Measurements from ENCODE around the gene RTN4R. TPM values are rescaled to one million over a fixed set of nuclear protein-coding genes. Genes with fewer than 3 reads are reported as not detected.

RTN4R gene
- total RNA-seq, 1 experiment from 2014 or later: 25.0 TPM

GRCh38 chr22:20297414-20298109, 29.4 kb upstream of the RTN4R start (continued):
- TF ChIP-seq, protein P1, sequence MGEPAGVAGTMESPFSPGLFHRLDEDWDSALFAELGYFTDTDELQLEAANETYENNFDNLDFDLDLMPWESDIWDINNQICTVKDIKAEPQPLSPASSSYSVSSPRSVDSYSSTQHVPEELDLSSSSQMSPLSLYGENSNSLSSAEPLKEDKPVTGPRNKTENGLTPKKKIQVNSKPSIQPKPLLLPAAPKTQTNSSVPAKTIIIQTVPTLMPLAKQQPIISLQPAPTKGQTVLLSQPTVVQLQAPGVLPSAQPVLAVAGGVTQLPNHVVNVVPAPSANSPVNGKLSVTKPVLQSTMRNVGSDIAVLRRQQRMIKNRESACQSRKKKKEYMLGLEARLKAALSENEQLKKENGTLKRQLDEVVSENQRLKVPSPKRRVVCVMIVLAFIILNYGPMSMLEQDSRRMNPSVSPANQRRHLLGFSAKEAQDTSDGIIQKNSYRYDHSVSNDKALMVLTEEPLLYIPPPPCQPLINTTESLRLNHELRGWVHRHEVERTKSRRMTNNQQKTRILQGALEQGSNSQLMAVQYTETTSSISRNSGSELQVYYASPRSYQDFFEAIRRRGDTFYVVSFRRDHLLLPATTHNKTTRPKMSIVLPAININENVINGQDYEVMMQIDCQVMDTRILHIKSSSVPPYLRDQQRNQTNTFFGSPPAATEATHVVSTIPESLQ (CRISPR knock-in tag; IDR thresholded peaks at IDR 0.05): no peak
- TF ChIP-seq, protein P2, sequence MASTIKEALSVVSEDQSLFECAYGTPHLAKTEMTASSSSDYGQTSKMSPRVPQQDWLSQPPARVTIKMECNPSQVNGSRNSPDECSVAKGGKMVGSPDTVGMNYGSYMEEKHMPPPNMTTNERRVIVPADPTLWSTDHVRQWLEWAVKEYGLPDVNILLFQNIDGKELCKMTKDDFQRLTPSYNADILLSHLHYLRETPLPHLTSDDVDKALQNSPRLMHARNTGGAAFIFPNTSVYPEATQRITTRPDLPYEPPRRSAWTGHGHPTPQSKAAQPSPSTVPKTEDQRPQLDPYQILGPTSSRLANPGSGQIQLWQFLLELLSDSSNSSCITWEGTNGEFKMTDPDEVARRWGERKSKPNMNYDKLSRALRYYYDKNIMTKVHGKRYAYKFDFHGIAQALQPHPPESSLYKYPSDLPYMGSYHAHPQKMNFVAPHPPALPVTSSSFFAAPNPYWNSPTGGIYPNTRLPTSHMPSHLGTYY (CRISPR knock-in tag; IDR thresholded peaks at IDR 0.05): no peak
- no peak for TF ChIP-seq ATF1 (CRISPR knock-in tag; IDR thresholded peaks at IDR 0.05)
- no peak for TF ChIP-seq IRF2 (CRISPR knock-in tag; IDR thresholded peaks at IDR 0.05; ENCODE audit: borderline replicate concordance, low read depth)
- no peak for TF ChIP-seq OVOL2 (CRISPR knock-in tag; IDR thresholded peaks at IDR 0.05; ENCODE audit: borderline replicate concordance)

- H3K27me3 Mint-ChIP-seq (ENCODE audit: low read depth): peaks cover 42% of the 10 kb centered on the region
- no peak for ATAC-seq
- TF ChIP-seq ZNF219 (CRISPR knock-in tag; IDR thresholded peaks at IDR 0.05; ENCODE audit: borderline replicate concordance) (no peak), PRRX2 (CRISPR knock-in tag; IDR thresholded peaks at IDR 0.05) (no peak), EMX1 (CRISPR knock-in tag; IDR thresholded peaks at IDR 0.05) (no peak), SMAD4 (CRISPR knock-in tag; IDR thresholded peaks at IDR 0.05) (no peak), ZNF396 (CRISPR knock-in tag; IDR thresholded peaks at IDR 0.05; ENCODE audit: borderline replicate concordance) (no peak), GTF2I (CRISPR knock-in tag; conservative IDR thresholded peaks at IDR 0.05) (no peak), ZNF138 (CRISPR knock-in tag; conservative IDR thresholded peaks at IDR 0.05) (no peak), ZBTB43 (CRISPR knock-in tag; IDR thresholded peaks at IDR 0.05) (no peak), CREM (CRISPR knock-in tag; IDR thresholded peaks at IDR 0.05) (no peak), CBFB (CRISPR knock-in tag; IDR thresholded peaks at IDR 0.05; ENCODE audit: low read depth) (no peak), SOX15 (CRISPR knock-in tag; IDR thresholded peaks at IDR 0.05) (no peak), AR (CRISPR knock-in tag; IDR thresholded peaks at IDR 0.05) (no peak)
- TF ChIP-seq, protein P3, sequence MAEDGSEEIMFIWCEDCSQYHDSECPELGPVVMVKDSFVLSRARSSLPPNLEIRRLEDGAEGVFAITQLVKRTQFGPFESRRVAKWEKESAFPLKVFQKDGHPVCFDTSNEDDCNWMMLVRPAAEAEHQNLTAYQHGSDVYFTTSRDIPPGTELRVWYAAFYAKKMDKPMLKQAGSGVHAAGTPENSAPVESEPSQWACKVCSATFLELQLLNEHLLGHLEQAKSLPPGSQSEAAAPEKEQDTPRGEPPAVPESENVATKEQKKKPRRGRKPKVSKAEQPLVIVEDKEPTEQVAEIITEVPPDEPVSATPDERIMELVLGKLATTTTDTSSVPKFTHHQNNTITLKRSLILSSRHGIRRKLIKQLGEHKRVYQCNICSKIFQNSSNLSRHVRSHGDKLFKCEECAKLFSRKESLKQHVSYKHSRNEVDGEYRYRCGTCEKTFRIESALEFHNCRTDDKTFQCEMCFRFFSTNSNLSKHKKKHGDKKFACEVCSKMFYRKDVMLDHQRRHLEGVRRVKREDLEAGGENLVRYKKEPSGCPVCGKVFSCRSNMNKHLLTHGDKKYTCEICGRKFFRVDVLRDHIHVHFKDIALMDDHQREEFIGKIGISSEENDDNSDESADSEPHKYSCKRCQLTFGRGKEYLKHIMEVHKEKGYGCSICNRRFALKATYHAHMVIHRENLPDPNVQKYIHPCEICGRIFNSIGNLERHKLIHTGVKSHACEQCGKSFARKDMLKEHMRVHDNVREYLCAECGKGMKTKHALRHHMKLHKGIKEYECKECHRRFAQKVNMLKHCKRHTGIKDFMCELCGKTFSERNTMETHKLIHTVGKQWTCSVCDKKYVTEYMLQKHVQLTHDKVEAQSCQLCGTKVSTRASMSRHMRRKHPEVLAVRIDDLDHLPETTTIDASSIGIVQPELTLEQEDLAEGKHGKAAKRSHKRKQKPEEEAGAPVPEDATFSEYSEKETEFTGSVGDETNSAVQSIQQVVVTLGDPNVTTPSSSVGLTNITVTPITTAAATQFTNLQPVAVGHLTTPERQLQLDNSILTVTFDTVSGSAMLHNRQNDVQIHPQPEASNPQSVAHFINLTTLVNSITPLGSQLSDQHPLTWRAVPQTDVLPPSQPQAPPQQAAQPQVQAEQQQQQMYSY (CRISPR knock-in tag; IDR thresholded peaks at IDR 0.05): no peak
- TF ChIP-seq, protein P4, sequence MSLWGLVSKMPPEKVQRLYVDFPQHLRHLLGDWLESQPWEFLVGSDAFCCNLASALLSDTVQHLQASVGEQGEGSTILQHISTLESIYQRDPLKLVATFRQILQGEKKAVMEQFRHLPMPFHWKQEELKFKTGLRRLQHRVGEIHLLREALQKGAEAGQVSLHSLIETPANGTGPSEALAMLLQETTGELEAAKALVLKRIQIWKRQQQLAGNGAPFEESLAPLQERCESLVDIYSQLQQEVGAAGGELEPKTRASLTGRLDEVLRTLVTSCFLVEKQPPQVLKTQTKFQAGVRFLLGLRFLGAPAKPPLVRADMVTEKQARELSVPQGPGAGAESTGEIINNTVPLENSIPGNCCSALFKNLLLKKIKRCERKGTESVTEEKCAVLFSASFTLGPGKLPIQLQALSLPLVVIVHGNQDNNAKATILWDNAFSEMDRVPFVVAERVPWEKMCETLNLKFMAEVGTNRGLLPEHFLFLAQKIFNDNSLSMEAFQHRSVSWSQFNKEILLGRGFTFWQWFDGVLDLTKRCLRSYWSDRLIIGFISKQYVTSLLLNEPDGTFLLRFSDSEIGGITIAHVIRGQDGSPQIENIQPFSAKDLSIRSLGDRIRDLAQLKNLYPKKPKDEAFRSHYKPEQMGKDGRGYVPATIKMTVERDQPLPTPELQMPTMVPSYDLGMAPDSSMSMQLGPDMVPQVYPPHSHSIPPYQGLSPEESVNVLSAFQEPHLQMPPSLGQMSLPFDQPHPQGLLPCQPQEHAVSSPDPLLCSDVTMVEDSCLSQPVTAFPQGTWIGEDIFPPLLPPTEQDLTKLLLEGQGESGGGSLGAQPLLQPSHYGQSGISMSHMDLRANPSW (CRISPR knock-in tag; conservative IDR thresholded peaks at IDR 0.05; ENCODE audit: low read depth): no peak
Observed at GRCh38 chr22:20296598-20296997, 28.5 kb upstream of the RTN4R start.

More at GRCh38 chr22:20296598-20296997, 28.5 kb upstream of the RTN4R start:
- no peak overlapping the region for H3K27ac Mint-ChIP-seq
- peaks cover 6% of the 10 kb centered on the region; the same call in 1 of the 2 replicates for H3K4me1 Mint-ChIP-seq
- no peak overlapping the region for H3K4me3 Mint-ChIP-seq
- H3K9me3 Mint-ChIP-seq: no peaks in the 10 kb centered on the region
- DNase-seq (ENCODE audit: low spot score): no peak
- CTCF ChIA-PET: interaction anchor here (0.7 to 1.9 kb wide), 3 partner anchors 38 to 140 kb away, joined by 4 to 7 read pairs (median 4); no protein-coding TSS in a partner anchor
- POLR2A ChIA-PET: no interaction called here
- no peaks in the 10 kb centered on the region for H3K36me3 Mint-ChIP-seq

Measured in WTC11 (cell line).